ENCODE data around the gene MRPL46.
A peak's percentile ranks its signal among the peaks of the same experiment; 100 is the strongest.
"Not testable (repeated sequence)": the region's sequence is repeated elsewhere in the genome, so short reads cannot be mapped to it uniquely, and the experiment has no call there.

MRPL46 gene

GRCh38 chr15:88477904-88478303, 10.7 kb upstream of the MRPL46 start:
- DNase-seq, result no peak

- DNase-seq, result no peak
Measured at GRCh38 chr15:88477126-88477525, 9.9 kb upstream of the MRPL46 start.

- peak; percentile 40 for DNase-seq
Measured at GRCh38 chr15:88476635-88477060, 9.5 kb upstream of the MRPL46 start.

GRCh38 chr15:88473661-88474293, 6.6 kb upstream of the MRPL46 start:
- not testable (repeated sequence) for DNase-seq

- DNase-seq, result no peak
Measured at GRCh38 chr15:88472225-88472624, 5.0 kb upstream of the MRPL46 start.

GRCh38 chr15:88470625-88471372, 3.6 kb upstream of the MRPL46 start:
- DNase-seq, result no peak

GRCh38 chr15:88469321-88469720, 2.1 kb upstream of the MRPL46 start:
- DNase-seq, result no peak

- not testable (repeated sequence) for DNase-seq
Measured at GRCh38 chr15:88468721-88469120, 1.5 kb upstream of the MRPL46 start.

GRCh38 chr15:88467935-88468528, 844 bp upstream of the MRPL46 start:
- peak; percentile 16 for DNase-seq

- peak; percentile 18 for DNase-seq
Measured at GRCh38 chr15:88465633-88466224, 1.5 kb downstream of the MRPL46 start.

GRCh38 chr15:88463870-88464532, 3.2 kb downstream of the MRPL46 start:
- DNase-seq, result no peak

- no peak for DNase-seq
Measured at GRCh38 chr15:88456733-88457132, 10.5 kb downstream of the MRPL46 start.

- DNase-seq, result peak; percentile 71
Measured at GRCh38 chr15:88454867-88455810, 12.0 kb downstream of the MRPL46 start.

- DNase-seq, result no peak
Measured at GRCh38 chr15:88454236-88454635, 13.0 kb downstream of the MRPL46 start.

GRCh38 chr15:88453651-88454050, 13.5 kb downstream of the MRPL46 start:
- no peak for DNase-seq

- peak; percentile 73 for DNase-seq
Measured at GRCh38 chr15:88450125-88450798, 16.9 kb downstream of the MRPL46 start.

GRCh38 chr15:88449581-88449980, 17.6 kb downstream of the MRPL46 start:
- DNase-seq, result no peak

- no peak for DNase-seq
Measured at GRCh38 chr15:88448991-88449461, 18.2 kb downstream of the MRPL46 start.

- DNase-seq, result no peak
Measured at GRCh38 chr15:88447741-88448140, 19.4 kb downstream of the MRPL46 start.

GRCh38 chr15:88447206-88447605, 20.0 kb downstream of the MRPL46 start:
- DNase-seq, result no peak

Data from fibroblast of skin of scalp (primary cell).